Chondrocyte (in vitro differentiated cells): ENCODE results near the gene AXIN1. TPM values are rescaled to one million over a fixed set of nuclear protein-coding genes. Genes with fewer than 3 reads are reported as not detected.

Source experiments
- DNase-seq: peaks from one replicate; pipeline ENCODE4 v3.0.0; 2021; ENCODE audit warnings: mixed read lengths, low spot score
- H3K27ac Mint-ChIP-seq: one replicate; pipeline ENCODE4 v1.8.0; 2021; ENCODE audit warnings: mild to moderate bottlenecking, moderate library complexity, mixed read lengths; ENCODE audit not compliant: unreplicated experiment
- H3K27me3 Mint-ChIP-seq: 2 replicates; pipeline ENCODE4 v1.8.0; 2021; ENCODE audit warnings: low read depth, mixed read lengths
- H3K36me3 Mint-ChIP-seq: 2 replicates; pipeline ENCODE4 v1.8.0; 2021; ENCODE audit warnings: low read depth, mixed read lengths
- H3K4me1 Mint-ChIP-seq: 2 replicates; pipeline ENCODE4 v1.8.0; 2021; ENCODE audit warnings: low read depth, mild to moderate bottlenecking, mixed read lengths
- H3K4me3 Mint-ChIP-seq: one replicate; pipeline ENCODE4 v1.8.0; 2021; ENCODE audit warnings: mild to moderate bottlenecking, moderate library complexity, mixed read lengths; ENCODE audit not compliant: unreplicated experiment
- H3K9me3 Mint-ChIP-seq: 2 replicates; pipeline ENCODE4 v1.8.0; 2021; ENCODE audit warnings: low read depth, mixed read lengths
- total RNA-seq: library from RNA; stranded (reverse); gene quantifications from 3 replicates; pipeline ENCODE4 v1.2.1, GENCODE V29; 2021
- TF ChIP-seq, protein P1 (sequence below): fragments of 200-600 bp; sonication (generic); IDR thresholded peaks from 2 replicates; pipeline ENCODE4 v1.5.0; 2021; ENCODE audit warnings: antibody characterized with exemption, mild to moderate bottlenecking, moderate library complexity

The AXIN1 gene
- total RNA-seq, 1 donor from 2014 or later = 27.2 TPM

DNA sequence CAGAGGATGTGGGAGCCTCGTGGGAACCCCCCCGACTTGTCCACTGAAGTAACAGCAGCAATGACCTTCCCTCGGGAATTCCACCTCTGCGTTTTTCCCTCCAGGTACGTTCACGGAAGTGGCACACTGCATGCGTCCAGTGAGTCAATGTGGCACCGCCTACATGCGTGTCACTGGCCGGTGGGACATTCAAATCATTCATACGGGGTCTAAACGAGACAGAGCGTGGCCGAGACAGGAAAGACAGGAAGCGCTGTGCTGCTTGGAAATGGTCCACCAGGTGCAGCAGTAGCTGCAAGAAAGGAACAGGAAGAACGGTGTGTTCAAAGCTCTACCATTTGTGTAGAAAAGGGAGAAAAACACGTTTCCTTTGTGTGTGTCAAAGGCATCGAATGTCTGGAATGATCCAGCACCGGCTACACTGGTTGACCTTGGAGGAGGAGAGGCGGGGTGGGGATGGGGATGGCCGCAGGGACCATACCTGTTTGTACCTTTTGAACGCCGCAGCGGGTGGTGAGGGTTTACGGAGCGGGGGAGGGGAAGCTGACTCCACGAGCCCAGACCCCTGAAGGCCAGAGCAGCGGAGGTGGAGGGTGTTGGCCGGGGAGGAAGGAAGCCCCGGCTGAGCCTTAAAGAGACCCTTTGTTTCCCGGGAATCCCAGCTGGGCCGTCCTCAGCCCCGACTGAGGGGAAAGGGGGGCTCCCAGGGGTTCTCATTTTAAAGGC, 31.0 kb upstream of the AXIN1 start:
- no peaks in the 10 kb centered on the region for H3K9me3 Mint-ChIP-seq
- H3K4me1 Mint-ChIP-seq = peaks cover 36% of the 10 kb centered on the region
- no peak overlapping the region for H3K27ac Mint-ChIP-seq
- DNase-seq = no peak
- H3K4me3 Mint-ChIP-seq = peak overlapping the region; percentile 77
- H3K27me3 Mint-ChIP-seq = no peaks in the 10 kb centered on the region
- no peaks in the 10 kb centered on the region for H3K36me3 Mint-ChIP-seq
- TF ChIP-seq, protein P1, sequence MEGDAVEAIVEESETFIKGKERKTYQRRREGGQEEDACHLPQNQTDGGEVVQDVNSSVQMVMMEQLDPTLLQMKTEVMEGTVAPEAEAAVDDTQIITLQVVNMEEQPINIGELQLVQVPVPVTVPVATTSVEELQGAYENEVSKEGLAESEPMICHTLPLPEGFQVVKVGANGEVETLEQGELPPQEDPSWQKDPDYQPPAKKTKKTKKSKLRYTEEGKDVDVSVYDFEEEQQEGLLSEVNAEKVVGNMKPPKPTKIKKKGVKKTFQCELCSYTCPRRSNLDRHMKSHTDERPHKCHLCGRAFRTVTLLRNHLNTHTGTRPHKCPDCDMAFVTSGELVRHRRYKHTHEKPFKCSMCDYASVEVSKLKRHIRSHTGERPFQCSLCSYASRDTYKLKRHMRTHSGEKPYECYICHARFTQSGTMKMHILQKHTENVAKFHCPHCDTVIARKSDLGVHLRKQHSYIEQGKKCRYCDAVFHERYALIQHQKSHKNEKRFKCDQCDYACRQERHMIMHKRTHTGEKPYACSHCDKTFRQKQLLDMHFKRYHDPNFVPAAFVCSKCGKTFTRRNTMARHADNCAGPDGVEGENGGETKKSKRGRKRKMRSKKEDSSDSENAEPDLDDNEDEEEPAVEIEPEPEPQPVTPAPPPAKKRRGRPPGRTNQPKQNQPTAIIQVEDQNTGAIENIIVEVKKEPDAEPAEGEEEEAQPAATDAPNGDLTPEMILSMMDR = no peak

DNA sequence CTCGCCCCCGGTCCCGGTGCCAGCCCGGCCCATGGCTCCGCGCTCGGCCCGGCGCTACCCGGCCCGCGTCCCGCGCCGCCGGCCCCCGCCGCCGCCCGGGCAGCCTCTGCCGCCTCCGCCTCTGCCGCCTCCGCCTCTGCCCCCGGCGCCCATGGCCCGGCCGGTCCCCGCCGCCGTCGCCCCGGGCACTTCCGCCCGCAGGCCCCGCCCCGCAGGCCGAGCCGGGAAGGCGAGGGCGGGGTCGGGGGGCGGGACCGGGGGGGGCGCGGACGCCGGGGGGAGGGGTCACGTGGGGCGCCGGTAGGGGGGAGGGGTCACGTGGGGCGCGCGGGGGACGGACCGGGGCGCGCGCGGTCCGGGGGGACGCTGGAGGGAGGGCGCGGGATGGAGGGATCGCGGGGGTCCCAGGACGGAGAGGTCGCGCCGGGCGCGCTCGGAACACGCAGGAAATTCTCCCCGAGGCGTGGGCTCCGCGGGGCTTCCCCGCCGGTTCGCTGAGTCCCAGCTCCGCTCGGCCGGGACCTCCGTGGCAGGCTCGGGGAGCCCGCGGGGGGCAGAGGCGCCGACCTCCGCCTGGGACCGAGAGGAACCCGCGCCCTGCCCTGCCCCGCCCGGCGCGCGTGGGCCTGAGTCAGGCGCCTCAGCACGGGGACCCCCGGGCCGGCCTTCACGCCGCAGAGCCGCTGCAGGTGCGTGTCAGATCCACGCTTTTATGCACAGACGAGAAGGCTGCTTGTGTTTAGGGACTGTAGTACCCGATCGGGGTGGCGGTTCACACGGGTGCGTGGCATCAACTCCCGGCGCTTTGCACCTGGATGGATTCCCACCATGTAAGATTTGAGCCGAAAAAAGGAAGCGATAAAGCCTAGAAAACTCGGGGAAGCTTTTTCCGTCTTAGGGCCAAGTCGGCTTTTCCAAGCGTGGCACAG, 29.5 kb upstream of the AXIN1 start, which contains the start of gene PGAP6:
TSS of gene PGAP6 (minus strand) at position 190 of the 929 bp plus-strand sequence. CDS start at position 33, 157 bp downstream.
- H3K27ac Mint-ChIP-seq = peak within 1 kb of the TSS; percentile 66
- no peak for DNase-seq
- H3K36me3 Mint-ChIP-seq = peaks cover under 1% of the 10 kb centered on the region
- no peaks in the 10 kb centered on the region for H3K27me3 Mint-ChIP-seq
- H3K4me3 Mint-ChIP-seq = peak within 1 kb of the TSS; percentile 77
- no peaks in the 10 kb centered on the region for H3K9me3 Mint-ChIP-seq
- H3K4me1 Mint-ChIP-seq = peaks cover 27% of the 10 kb centered on the region
- TF ChIP-seq, protein P1 = no peak

DNA sequence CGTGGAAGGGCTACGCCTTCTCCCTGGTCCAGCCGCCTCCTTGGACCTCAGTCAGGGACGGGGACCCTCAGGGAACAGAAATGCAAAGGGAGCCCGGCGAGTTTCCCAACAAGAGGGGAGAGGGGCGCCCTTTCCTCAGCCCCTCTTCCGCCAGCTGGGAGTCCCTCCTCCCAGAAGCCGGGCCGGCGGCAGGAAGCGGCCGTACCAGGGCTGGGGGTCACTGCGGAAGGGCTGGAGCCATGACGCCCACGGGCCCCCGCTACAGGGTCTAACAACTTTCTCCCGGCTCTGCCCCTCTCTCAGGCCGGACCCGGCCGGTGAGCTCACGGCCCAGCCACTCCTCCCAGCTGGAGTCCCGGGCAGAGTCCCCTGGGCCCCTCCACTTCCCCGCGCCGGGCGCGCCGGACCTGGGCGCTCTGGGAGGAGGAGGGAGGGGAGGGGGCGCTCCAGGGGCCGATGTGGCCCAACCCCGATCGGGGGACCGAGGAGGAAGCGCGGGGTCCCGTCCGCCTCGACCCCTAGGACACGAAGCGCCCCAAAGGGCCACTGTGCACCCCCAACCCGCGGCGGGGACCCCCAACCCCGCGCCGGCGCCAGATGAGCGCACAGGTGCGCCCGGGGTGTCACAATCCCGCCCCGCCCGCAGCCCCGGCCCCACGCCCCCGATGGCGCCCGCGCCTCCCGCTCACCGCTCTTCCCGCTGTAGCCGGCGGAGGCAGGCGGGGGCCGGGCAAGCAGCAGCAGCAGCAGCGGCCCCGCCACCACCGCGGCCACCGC, 28.7 kb upstream of the AXIN1 start:
- Mint-ChIP-seq H3K9me3 (no peaks in the 10 kb centered on the region), H3K27ac (no peak overlapping the region), H3K4me1 (peaks cover 20% of the 10 kb centered on the region), H3K4me3 (peak overlapping the region; percentile 75), H3K27me3 (no peaks in the 10 kb centered on the region), H3K36me3 (peaks cover 1% of the 10 kb centered on the region)
- DNase-seq = no peak
- TF ChIP-seq, protein P1 = peak; percentile 8

DNA sequence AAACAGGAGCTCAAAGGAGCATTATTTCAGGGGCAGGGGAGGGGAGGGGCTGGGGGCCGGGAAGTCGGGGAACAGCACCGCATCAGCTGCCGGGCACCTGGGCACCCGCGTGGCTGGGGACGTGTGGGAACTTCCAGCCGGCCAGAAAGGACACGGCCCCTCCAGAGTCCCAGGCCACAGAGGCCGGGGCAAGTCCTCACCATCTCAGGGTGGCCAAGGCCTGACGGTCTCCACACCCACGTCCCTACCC, 28.2 kb upstream of the AXIN1 start:
- H3K9me3 Mint-ChIP-seq = no peaks in the 10 kb centered on the region
- no peaks in the 10 kb centered on the region for H3K27me3 Mint-ChIP-seq
- peaks cover 20% of the 10 kb centered on the region for H3K4me1 Mint-ChIP-seq
- H3K27ac Mint-ChIP-seq = no peak overlapping the region
- H3K36me3 Mint-ChIP-seq = peaks cover 1% of the 10 kb centered on the region
- TF ChIP-seq, protein P1 = no peak
- H3K4me3 Mint-ChIP-seq = peak overlapping the region; percentile 75
- no peak for DNase-seq
